HG03469 (cell line): ENCODE measurements around the gene PBX2.

Source experiments
- ATAC-seq: cut with Tn5 transposase; IDR thresholded peaks from one replicate; pipeline ENCODE4 v1.9.1; 2021; ENCODE audit warnings: mild to moderate bottlenecking, moderate library complexity, moderate number of reproducible peaks; ENCODE audit not compliant: unreplicated experiment

PBX2 gene

GRCh38 chr6:32175322-32175710 lies 14.7 kb downstream of the PBX2 start:
- ATAC-seq, result no peak

- no peak for ATAC-seq
Measured at GRCh38 chr6:32174416-32174815, 15.6 kb downstream of the PBX2 start.

DNA sequence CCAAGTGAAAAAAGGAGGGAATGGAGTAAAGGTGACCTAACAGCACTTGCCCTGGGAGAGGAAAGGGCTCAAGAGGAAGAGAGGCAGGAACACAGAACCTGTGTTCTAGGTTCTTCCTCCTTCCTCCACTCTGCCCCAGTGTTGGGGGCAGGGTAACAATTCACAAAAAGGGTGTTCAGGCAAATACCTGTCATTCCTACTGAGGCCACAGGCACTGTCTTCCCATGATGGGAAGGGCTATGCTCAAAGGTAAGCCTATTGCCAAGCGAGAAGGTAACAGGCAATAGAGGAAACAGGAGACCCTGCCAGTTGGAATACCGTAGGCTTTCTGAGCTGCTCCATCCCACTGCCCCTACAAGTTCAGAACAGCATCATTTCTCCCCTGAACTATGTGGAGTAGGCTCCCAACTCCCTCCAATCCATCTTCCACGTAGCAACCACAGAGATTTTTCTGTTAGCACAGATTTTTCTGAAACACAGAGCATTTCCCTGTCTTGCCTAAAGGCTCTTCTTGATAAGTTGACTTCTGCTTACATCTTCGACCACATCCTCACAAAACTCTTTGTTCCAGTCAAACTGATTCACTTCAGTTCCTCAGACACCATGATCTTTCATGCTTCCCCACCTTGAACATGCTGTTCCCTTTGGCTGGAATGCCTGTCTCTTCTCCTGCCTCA lies 16.8 kb downstream of the PBX2 start:
- no peak for ATAC-seq

- no peak for ATAC-seq
Measured at GRCh38 chr6:32171234-32171633, 18.8 kb downstream of the PBX2 start.

DNA sequence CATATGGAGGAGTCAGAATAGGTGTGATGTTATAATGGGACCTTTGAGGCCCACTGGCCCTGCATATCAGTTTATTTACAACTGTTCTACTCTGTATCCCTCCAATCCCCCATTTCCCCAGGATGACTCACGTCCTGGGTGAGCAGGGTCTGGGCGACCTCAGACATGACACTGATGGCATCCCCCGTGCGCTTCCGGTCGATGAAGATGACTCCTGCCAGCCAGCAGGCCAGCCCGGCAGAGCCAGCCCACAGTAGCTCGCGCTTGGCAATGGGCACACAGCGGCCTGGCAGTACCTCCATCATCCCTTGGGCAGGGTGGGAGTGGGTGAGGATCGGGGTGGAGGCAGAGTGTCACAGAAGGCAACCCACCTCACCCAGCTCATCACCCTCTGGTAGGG lies 19.7 kb downstream of the PBX2 start:
- ATAC-seq, result no peak

- no peak for ATAC-seq
Measured at GRCh38 chr6:32168807-32169591, 21.0 kb downstream of the PBX2 start.

- no peak for ATAC-seq
Measured at GRCh38 chr6:32168350-32168749, 21.7 kb downstream of the PBX2 start.

- no peak for ATAC-seq
Measured at GRCh38 chr6:32167761-32168262, 22.2 kb downstream of the PBX2 start.

GRCh38 chr6:32167154-32167760 lies 22.7 kb downstream of the PBX2 start:
- ATAC-seq, result no peak

- no peak for ATAC-seq
Measured at GRCh38 chr6:32166411-32167061, 23.5 kb downstream of the PBX2 start.

DNA sequence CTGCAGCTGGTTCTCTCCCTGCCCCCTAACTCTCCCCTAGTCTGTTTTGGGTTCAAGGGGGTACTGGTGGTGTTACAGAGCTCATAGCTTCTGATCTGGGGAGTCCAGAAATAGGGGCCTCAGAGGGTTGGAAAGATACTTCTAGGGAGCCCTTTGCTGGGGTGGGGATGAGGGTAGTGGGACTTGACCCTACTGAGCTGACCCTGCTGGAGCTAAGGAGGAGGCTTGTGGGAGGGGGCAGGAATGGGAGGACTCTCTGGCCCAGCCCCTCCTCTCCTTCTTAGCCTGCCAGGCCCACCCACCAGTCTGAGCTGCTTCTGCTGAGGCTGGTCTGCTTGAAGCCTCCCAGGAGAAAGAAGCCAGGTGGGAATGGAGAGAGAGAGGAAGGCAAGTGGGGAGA lies 25.7 kb downstream of the PBX2 start, which contains the start of gene EGFL8:
Gene EGFL8, plus strand, starts transcription at position 301 of the 400 bp plus-strand sequence. CDS start 1,571 bp downstream, outside the sequence.
- no peak for ATAC-seq

DNA sequence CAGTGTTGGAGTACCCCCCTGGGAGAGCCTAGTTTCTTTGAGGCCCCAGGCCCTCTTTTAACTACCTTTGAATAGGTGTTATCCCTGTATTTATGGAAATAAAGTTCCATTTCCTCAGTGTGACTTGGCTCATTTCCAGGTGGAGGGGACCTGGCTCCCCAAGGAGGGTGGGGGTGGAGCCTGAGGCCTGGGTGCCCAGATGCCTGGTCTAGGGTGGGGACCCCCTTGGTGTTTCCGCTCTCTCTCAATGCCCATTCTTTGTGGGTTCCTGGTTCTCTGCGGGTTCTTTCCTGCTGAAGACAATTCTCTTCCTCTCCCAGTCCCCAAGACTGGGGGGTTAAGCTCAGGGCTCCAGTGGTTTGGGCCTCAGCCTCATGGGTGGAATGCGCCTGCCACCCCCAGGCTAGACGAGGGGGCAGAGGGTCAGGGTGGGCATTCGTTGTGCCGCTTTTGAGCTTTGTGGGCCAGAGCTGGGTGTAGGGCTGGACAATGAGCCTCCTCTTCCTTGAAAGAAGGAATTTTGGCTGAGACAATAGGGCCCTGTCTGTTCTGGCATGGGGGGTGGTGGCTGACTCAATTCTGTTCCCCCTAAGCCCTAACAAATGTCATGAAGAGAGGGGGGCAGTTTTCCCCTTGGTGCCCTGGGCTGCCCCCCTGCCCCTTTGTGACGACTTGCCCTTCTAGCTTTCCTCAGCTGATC lies 26.3 kb downstream of the PBX2 start:
- no peak for ATAC-seq

DNA sequence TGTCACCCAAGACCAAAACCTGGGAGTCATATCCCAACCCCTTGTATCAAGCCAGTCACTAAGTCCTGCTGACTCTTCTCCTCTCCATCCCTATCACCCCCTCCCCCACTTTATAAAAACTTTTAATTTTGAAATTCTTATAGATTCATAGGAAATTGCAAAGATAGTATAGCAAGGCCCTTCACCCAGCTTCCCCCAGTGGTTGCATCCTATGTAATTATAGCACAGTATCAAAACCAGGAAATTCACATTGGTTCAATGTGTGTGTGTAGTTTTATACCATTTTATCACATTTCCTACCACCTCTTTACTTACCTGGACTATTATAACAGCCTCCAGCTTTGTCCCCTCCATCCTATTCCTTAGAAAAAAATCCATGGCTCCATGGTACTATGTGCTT lies 31.9 kb downstream of the PBX2 start:
- ATAC-seq, result no peak

- no peak for ATAC-seq
Measured at GRCh38 chr6:32156891-32157290, 33.1 kb downstream of the PBX2 start.

DNA sequence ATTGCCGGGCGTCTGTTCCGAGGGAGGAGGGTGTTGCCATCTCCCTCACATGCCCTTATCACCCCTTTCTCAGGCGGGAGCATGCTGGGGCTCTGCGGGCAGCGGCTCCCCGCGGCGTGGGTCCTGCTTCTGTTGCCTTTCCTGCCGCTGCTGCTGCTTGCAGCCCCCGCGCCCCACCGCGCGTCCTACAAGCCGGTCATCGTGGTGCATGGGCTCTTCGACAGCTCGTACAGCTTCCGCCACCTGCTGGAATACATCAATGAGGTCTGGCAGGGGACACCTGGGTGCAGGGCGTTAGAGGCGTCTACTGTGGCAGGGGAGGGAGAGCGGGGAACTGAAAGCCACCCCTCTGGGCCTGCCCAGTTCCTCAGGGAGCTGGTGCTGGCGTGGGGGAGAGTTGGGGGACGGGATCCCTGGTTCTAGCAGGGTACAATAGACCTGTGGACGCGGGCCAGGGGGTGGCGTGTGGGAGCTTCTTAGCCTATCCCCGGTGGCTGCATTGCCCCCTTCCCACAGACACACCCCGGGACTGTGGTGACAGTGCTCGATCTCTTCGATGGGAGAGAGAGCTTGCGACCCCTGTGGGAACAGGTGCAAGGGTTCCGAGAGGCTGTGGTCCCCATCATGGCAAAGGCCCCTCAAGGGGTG lies 35.4 kb downstream of the PBX2 start:
- no peak for ATAC-seq

DNA sequence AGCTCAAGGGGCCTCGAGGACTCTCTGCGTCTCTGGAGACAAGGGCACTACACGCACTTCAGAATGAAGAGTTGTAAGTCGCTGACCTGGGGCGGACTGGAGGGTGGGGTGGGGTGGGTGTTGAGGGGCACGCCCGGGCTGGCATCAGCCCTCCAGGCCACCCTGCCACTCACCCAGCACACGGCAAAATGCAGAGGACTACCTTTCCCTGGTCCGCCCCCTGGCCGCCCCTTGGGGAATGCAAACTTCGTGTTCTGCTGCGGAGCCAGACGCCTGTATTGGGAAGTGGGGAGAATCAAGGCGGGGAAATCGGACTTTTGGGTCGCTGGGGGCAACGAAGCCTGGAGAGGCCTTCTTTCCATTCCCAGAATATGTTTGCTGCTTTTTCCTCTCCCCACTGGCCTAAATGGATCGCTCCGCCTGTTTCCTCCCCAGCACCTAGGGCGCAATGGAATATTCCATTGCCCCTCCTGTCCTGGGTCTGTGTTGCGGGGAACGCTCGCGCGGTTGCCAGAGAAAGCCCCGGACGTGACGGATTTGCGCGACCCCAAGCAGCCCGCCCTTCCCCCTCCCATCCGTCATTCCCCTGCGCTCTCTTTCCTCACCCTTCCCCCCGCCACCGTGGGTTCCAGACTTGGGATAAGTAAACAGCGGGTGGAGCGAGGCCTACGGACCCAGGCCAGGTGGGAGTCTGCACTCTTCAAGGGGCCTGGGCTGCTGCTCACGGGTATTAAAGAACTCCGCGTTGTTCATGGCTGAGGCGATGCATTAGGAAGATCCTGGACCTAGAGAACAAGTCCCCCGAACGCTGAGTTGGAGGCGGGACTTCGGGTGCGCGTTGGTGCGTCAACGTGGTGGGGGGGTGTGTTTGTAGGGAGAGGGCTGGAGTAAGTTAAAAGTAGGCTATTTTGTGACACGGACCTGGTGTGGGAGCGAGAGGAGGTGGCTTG lies 36.2 kb downstream of the PBX2 start, which contains the start of gene PPT2:
Gene PPT2, plus strand, starts transcription at position 578 of the 950 bp plus-strand sequence. CDS start 454 bp downstream, outside the sequence.
- no peak for ATAC-seq

GRCh38 chr6:32152769-32153563 lies 37.0 kb downstream of the PBX2 start:
- ATAC-seq, result no peak
